Kasumi-1 (cell line): Measurements from ENCODE around the gene CCDC183.
A peak's percentile ranks its signal among the peaks of the same experiment; 100 is the strongest.
"Not testable (repeated sequence)": the region's sequence is repeated elsewhere in the genome, so short reads cannot be mapped to it uniquely, and the experiment has no call there.

ENCODE experiments used
- DNase-seq, 2 experiments: peaks; one replicate each; lab custom pipeline; 2025; lab: John Stamatoyannopoulos, UW

The CCDC183 gene

DNA sequence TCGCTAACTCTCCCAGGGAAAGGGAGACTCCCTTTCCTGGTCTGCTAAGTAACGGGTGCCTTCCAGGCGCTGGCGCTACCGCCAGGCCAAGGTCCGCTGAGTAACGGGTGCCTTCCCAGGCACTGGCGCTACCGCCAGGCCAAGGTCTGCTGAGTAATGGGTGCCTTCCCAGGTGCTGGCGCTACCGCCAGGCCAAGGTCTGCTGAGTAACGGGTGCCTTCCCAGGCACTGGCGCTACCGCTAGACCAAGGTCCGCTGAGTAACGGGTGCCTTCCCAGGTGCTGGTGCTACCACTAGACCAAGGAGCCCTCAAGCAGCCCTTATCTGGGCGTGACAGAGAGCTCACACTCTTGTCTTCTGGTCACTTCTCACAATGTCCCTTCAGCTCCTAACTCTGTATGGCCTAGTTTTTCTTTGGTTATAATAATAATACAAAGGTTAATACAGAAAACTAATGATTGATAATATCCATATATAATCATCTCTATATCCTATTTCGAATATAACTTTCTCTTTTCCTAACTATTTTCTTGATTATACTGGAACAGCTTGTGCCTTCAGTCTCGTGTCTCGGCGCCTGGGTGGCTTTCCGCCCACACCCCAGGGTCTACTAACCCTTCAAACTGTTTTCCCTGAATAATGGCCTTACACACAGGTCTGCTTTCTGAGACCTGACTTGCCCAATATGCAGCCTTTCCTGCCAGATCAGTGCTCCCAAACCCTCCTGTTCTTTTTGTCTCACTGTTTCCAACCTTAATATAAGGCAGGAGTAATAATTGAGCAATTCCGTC lies 10.4 kb upstream of the CCDC183 start:
- DNase-seq, result not testable (repeated sequence)

DNA sequence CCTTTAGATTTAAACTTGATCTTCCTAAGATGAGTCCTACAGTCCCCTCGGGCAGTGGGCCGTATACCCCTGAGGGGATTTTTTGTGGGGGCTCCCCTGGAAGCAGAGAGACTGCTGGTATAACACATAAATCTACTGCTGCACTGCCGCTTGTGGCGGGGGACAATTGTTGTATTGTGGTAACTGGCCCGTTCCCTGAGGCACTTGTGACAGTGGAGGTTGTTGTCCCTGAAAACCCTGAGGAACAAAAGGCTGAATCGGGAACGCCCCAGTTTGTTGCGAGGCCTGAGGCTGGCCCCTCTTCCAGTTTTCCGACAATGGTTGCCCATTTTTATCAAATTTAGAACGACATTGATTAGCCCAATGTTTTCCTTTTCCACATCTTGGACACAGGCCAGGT lies 9.7 kb upstream of the CCDC183 start:
- no peak for DNase-seq

DNA sequence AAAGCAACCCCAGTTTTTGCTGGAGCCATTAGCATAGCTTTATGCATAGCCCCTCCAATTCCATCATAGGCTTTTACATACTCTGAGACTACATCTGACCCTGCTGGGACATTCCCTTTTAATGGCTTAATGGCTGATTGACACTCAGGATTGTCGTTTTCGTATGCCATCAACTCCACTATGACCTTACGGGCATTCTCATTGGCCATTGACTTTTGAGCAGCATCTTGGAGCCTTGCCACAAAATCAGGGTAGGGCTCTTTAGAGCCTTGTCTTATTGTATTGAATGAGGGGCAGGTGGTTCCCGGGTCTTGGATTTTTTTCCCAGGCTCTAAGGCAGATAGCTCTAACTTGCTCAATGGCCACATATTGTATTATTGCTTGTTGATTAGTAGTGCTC lies 9.2 kb upstream of the CCDC183 start:
- DNase-seq, result not testable (repeated sequence)

DNA sequence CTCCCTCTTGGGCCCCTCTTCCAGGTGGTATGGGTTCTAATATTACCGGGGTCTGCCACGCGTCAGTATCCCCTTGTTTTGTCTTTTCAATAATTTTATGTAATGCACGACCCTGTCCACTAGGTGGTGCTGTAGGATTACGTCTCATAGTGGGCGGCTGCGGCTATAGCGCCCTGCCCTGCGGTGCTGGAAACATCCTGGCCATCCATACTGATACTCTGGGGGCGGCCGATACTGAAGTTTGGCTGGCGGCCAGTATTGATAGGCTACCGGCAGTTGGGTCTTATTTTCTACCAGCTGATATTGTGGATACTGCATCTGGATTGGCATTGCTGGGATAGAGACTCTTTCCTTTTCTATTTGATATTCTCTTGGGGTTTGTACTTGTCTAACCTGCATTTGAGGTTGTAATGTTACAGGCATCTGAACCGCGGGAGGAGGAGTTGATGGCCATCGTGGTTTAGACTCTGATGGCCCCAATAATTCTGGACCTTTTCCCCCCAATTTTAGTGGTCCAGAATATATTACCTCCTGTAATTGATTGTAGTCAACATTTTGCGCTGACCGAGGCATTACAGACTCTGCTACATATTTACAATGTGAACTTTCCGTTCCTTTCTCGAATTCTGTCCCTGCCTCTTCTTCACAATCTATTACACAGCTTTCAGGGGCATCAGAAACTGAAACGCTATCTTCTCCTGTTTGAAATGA lies 8.3 kb upstream of the CCDC183 start:
- DNase-seq, result peak; percentile 68 to 70

DNA sequence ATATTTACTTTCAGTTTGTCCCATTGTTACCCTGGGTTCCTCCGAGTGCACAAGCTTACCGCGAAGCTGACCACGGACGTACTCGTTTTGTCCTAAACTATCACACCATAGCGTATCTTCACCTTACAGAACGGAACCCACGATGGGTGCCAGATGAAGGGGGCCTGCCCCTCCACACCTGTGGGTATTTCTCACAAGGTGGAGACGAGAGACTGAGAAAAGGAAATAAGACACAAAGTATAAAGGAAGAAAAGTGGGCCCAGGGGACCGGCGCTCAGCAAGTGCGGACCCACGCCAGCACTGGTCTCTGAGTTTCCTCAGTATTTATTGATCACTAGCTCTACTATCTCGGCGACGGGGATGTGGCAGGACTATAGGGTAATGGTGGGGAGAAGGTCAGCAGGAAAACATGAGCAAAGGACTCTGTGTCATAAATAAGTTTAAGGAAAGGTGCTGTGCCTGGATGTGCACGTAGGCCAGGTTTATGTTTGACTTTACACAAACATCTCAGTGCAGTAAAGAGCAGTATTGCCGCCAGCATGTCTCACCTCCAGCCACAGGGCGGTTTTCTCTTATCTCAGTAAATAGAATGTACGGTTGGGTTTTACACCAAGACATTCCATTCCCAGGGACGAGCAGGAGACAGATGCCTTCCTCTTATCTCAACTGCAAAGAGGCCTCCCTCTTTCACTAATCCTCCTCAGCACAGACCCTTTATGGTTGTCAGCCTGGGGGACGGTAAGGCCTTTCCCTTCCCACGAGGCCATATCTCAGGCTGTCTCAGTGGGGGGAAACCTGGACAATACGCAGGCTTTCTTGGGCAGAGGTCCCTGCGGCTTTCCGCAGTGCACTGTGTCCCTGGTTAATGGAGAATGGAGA lies 7.3 kb upstream of the CCDC183 start:
- DNase-seq, result not testable (repeated sequence)

DNA sequence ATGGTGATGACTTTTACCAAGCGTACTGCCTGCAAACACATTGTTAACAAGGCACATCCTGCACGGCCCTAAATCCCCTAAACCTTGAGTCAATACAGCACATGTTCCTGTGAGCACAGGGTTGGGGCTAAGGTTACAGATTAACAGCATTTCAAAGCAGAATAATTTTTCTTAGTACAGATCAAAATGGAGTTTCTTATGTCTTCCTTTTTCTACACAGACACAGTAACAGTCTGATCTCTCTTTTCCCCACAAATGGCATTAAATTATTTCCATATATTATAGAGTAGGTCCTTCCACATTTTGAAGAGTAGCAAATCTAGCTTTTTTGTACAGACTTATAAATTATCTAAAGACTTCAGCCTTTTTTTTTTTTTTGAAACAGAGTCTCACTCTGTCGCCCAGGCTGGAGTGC lies 6.6 kb upstream of the CCDC183 start:
- DNase-seq, result no peak

DNA sequence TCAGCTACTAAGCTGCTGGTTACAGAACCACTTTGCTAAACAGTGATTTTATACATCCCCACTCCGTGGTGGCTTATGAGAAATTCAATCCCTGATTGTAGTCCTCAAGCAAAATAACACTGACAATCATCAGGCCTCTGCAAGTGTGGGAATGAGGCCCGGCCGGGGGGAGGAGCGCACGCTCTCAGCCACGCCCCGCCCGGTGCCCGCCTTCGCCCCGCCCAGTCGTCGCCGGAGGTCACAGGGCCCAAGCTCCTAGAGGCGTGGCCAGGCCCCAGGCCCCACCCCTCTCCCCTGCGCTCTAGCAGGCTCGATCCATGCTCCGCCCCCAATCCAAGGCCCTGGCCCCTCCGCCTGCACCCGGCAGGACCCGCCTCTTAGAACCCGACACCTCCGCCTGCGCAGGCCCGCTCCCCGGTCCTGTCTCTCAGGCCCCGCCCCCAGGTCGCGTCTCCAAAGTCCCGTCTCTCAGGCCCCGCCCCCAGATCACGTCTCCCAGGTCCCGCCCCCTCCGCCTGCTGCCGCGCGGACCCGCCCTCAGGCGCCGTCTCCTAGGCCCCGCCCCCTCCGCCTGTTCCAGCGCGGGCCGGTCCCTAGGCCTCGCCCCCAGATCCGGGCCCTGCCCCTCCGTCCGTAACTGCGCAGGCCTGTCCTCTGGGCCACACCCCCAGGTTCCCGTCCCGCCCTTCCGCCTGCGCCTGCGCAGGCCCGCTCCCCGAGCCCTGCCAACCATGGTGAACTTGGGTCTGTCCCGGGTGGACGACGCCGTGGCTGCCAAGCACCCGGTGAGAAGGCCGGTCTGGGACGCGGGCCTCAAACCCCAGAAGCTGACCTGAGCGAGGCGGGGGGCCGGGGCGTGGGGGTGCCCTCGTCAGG lies 5.3 kb upstream of the CCDC183 start, which contains the start of gene TMEM141:
TSS of gene TMEM141 (plus strand) at position 705 of the 876 bp plus-strand sequence. CDS start at position 732, 27 bp downstream.
- DNase-seq, result peak; percentile 98

DNA sequence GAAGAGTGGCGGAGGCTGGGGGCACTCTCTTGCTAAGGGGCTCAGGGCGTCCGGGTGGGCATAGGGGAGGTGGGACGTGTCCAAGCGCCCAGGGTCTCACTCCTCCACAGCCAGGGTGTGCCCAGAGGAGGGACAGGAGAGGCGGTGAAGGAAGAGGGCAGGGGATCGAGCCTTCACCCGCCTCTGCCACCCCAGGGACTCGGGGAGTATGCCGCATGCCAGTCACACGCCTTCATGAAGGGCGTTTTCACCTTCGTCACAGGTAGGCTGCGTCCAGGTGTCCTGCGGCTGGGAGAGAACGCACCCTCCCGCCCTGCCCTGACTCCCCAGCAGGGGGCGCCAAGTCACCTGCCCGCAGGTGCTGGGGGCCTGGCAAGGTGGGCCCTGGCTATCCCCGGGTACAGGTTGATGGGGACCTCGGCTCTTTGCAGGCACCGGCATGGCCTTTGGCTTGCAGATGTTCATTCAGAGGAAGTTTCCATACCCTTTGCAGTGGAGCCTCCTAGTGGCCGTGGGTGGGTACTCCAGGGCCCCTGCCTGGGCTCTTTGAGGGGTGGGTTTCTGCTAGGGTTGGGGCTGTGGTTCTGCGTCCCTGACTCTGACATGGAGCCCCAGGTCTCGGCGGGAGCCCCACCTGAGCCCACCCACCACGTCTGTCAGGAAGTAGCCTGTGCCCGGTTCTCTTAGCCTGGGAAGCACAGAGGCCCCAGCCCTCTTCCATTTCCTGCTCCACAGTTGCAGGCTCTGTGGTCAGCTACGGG lies 4.4 kb upstream of the CCDC183 start:
- peak; percentile 27 to 44 for DNase-seq

DNA sequence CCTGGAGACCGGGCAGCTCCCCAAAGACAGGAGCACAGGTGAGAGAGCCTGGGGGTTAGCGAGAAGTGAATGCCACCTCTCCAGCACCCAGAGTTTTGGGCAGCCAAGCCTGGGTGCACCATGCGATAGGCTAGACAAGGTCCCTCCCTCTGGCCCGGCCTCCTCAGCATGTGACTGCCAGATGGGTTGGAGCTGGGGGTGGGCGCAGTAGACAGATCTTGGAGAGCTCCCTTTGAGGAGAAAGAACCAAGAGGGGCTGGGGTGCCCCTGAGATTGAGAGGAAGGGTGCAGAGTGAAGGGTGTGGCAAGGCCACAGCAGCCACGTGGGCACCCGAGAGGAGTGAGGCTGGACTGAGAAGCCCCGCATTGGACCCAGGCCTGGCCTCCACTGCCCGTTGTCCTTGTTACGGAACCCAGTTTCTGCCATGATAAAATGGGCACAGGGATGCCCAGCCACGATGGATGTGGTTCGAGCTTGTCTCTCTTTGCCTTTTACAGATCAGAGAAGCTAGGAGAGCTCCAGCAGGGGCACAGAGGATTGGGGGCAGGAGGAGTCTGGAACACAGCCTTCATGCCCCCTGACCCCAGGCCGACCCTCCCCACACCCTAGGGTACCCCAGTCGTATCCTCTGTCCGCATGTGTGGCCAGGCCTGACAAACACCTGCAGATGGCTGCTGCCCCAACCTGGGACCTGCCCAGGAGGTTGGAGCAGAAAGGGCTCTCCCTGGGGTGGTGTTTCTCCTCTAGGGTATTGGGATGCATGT lies 3.6 kb upstream of the CCDC183 start:
- no peak for DNase-seq

DNA sequence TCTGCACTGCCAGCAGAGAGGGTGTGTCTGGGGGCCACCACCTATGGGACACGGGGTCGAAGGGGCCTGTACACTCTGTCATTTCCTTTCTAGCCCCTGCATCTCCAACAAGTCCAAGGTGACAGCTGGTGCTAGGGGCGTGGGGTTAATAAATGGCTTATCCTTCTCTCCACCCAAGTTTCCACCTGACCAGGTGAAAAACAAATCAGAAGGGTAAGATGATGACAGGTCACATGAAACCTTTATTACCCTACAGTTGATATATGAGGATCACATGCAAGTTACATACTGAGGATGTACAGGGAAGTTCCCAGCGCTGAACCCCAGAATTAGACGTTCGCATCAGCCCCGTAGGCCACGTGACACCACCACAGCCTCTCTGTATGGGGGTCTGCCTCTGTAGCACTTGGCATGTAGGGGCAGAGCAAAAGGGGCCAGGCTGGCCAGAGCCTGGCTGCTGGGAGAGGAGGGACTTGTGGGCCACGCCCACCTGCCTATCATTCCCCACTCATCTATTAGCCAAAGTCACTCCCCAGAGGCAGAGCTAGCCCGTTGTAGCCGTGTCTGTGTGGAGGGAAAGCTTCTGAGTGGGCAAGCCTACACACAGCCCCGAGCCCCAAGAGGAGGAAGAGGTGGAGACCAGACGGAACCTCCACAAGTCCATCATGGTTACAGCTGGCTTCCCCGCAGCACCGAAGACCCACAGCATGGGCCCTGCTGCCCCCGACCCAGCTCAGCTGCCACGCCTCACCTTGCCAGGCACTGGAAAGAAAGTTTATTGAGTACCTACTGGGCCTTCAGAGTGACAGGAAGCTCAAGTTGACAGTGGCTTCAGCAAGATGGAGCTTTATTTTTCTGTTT lies 2.8 kb upstream of the CCDC183 start:
- DNase-seq, result no peak

DNA sequence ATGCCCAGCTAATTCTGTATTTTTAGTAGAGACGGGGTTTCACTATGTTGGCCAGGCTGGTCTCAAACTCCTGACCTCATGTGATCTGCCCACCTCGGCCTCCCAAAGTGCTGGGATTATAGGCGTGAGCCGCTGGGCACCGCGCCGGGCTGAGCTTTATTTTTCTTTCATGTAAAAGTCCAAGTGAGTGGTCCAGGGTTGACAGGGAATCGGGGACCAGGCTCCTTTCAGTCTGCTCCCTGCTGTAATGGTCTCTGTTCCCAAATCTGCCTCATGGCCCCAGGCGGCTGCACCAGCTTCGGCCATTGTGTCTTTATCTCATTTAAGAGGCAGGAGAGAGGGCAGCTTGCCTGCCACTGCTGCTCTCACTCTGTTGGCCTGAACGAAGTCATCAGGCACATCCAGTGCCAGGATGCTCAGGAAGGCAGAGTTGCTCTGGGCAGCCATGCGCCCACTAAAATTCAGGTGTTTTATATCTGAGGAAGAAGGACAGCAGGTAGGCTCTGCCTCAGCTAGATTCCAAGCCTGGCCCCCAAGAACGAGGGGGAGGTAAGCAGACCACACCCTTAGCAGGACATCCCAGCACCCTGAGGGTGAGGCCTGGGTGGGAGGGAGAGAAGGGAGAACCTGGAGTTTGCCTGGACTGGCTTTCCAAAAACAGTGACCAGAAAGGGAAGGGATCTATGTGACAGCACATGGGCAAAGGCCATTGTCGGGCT lies 1.7 kb upstream of the CCDC183 start:
- DNase-seq, result no peak

DNA sequence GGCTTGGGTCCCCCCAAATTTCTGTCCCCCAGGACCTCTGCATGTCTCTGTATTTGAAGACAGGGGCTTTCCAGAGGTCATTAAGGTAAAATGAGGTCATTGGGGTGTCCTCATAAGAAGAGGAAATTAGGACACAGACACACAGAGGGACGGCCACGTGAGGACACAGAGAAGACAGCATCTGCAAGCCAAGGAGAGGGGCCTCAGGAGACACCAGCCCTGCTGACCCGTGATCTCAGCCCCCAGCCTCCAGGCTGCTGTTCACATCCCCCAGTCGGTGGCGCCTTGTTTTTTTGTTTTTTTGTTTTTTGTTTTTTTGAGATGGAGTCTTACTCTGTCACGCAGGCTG lies 1.2 kb upstream of the CCDC183 start:
- DNase-seq, result no peak

DNA sequence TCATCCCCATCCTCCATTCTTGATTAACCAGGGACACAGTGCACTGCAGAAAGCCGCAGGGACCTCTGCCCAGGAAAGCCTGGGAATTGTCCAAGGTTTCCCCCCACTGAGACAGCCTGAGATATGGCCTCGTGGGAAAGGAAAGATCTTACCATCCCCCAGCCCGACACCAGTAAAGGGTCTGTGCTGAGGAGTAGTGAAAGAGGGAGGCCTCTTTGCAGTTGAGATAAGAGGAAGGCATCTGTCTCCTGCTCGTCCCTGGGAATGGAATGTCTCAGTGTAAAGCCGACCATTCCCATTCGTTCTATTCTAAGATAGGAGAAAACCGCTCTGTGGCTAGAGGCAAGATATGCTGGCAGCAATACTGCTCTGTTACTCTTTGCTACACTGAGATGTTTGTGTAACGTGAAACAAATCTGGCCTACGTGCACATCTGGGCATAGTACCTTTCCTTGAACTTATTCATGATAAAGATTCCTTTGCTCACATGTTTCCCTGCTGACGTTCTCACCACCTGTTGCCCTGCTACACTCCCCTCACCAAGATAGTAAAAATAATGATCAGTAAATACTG lies 723 bp downstream of the CCDC183 start:
- DNase-seq, result not testable (repeated sequence)

DNA sequence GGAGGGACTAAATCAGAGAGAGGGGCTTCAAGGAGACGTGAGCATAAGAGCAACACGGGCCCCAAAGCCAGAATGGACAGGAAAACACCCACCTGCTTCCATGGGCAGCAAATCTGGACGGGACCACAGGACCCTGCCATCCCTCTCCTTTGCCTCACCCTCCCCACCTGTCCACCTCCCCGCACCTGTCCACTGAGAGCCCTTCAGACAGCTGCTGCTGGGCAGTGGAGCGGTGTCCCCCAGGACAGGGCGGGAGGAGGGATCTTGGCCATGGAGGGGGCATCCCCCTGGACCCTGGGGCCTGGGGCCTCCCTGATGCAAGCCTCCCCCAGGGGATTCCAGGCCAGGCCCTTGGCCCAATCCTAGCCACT lies 2.6 kb downstream of the CCDC183 start:
- DNase-seq, result no peak

DNA sequence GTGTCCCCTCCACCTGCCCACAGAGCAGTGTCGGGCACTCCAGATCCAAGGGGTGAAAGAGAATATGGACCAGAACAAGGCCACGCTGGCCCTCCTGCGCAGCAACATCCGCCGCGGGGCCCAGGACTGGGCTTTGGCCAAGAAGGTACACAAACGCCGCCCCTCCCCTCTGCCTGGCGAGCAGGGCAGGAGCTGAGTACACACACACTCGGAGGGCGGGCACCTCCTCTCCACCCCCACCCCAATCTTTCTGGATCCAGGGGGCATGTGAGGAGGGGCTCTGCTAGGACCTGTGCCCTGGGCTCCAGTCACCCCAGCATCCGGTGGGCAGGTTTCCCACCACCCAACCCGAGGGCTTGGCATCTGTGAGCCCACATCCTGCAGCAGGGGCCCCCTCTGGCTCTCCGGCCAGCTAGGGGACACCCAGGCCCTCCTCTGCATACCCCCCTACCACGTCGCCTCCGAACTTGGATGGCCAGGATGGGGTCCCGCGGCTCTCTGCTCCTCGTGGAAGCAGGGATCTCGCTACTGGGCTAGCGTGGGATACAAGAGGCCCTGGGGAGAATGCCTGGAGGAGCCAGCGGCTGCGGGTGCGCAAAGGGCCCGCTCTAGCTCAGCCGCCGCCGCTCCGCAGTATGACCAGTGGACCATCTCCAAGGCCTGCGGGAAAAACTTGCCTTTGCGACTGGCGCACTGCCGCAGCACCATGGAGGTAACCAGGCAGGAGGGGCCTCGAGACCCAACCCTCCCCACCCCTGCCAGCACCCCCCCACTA lies 3.1 kb downstream of the CCDC183 start:
- DNase-seq, result no peak

DNA sequence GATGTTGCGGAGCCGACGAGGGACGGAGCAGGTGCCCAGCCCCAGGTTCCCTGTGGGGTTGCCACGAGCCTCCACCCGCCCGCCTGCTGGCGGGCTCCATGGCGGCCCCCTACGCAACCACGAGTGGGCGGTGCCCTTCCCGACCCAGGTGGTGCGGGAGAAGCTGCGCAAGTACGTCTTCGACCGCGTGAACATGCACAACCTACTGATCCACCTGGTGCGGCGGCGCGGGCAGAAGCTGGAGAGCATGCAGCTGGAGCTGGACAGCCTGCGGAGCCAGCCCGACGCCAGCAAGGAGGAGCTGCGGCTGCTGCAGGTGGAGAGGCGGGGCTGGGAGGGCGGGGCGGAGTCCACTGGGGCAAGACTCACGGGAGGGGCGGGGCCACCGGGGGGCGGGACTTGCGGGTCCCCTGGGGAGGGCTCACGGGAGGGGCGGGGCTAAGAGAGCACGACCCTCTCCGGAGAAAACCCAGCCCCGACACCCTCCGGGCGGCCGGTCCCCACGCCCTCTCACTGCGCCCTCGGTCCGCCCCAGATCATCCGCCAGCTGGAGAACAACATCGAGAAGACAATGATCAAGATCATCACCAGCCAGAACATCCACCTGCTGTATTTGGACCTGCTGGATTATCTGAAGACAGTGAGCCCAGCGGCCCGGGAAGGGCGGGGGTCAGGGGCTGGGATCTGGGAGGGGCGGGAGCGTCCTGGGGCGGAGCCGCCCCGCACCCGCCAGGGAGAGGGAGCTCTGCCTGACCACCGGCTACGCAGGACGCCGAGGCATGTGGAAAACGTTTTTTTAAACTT lies 3.9 kb downstream of the CCDC183 start:
- DNase-seq, result peak; percentile 65 to 69
